CD4-positive, alpha-beta T cell treated with Interleukin-4 for 4 hours (primary cell): Measurements from ENCODE around the gene CYP2B6.
A peak's percentile ranks its signal among the peaks of the same experiment; 100 is the strongest.
"Not testable (repeated sequence)": the region's sequence is repeated elsewhere in the genome, so short reads cannot be mapped to it uniquely, and the experiment has no call there.

ENCODE experiments used
- DNase-seq: peaks from one replicate; pipeline ENCODE4 v3.0.0-alpha.2; 2020

The CYP2B6 gene

DNA sequence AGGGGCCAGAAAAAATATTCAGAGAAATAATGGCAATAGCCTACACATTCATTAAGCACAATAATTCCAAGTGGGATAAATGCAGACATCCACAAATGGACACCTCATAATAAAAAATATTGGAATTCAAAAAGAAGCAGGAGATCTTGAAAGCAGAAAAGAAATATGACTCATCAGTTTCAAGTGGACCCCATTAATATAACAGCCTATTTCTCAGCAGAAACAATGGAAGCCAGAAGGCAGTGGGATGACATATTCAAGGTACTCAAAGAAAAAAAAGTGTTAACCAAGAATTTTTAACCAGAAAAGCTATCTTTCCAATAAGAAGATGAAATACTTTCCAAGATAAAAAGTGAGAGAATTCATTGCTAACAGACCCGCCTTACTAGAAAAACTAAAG is 48.7 kb downstream of the CYP2B6 start:
- no peak for DNase-seq

GRCh38 chr19:41045095-41045494 is 54.0 kb downstream of the CYP2B6 start:
- DNase-seq = not testable (repeated sequence)

- no peak for DNase-seq
These were observed 59.3 kb downstream of the CYP2B6 start for GRCh38 chr19:41050426-41050825.

DNA sequence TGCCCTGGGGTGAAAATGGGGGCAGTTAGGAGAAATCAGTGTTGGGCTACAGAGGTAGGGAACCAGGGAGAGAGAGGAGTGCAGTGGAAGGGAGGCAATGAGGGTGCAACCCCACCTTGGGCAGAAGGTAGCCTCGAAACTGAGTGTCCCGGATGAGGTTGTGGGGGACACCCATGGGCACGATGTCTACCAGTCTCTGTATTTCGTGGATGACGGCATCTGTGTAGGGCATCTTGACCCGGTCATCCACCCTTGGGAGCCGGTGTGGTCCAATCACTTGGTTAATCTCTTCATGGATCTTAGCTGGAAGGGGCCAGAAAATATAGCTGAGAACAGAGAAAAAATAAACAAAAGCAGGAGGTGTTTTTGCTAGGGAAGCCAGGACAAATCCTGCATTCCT is 61.1 kb downstream of the CYP2B6 start:
- DNase-seq = not testable (repeated sequence)

DNA sequence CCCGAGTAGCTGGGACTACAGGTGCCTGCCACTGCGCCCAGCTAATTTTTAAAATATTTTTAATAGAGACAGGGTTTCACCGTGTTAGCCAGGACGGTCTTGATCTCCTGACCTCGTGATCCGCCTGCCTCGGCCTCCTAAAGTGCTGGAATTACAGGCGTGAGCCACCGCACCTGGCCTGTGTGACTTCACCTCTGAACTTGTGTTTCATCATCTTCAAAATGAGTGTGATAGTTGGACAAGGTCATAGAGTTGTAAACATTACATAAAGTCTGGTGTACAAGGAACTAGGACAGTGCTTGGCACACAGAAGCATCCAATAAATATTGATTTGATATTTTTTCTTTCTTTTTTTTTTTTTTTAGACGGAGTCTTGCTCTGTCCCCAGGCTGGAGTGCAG is 62.2 kb downstream of the CYP2B6 start:
- not testable (repeated sequence) for DNase-seq

GRCh38 chr19:41064974-41065569 is 74.0 kb downstream of the CYP2B6 start:
- peak; percentile 0 for DNase-seq
